Measurements from ENCODE around the gene KIR2DL4.
"Not testable (repeated sequence)": the region's sequence is repeated elsewhere in the genome, so short reads cannot be mapped to it uniquely, and the experiment has no call there.

- not testable (repeated sequence) for TF ChIP-seq CTCF, POLR2A (IDR thresholded peaks at IDR 0.05)
Observed at GRCh38 chr19:54850061-54850640, 46.7 kb downstream of the KIR2DL4 start, which contains the start of gene KIR3DL2.
